Measurements from ENCODE around the gene FAM76A.
"Not testable (repeated sequence)": the region's sequence is repeated elsewhere in the genome, so short reads cannot be mapped to it uniquely, and the experiment has no call there.

Gene FAM76A

DNA sequence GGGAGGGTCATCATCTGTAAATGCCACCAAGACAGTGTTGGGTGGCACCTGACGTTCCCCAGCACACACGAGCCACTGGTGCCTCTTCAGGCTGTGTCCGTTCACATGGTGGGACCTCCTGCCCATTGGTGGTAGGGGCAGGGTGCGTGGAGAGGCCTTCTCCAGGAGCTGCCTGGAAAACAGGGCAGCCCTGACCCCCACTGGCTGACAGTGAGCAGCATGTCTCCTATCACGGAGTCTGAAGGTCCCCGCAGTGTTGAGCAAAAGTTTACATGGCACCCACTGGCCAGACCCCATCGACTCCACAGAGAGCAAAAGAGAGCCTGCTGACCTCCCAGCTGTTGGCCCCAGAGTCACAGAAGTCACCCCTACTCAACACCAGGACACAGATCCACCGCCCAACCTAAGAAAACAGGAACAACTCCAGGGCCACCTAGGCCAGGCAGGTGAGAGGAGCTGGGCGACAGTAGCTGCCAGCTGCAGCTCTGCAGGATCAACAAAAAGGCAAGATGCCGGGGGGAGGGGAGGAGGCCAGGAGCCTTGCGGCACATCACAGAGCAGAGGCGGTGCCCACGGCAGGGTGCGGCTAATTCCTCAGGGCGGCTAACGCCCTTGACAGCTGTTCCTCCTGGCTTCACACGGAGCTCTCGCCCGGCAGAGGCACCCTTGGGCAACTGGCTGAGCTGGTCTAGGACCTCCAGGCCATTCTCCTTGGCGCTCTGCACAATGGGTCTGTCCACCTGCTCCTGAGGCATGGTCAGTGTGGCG, 39.4 kb upstream of the FAM76A start:
- TF ChIP-seq, protein P1, sequence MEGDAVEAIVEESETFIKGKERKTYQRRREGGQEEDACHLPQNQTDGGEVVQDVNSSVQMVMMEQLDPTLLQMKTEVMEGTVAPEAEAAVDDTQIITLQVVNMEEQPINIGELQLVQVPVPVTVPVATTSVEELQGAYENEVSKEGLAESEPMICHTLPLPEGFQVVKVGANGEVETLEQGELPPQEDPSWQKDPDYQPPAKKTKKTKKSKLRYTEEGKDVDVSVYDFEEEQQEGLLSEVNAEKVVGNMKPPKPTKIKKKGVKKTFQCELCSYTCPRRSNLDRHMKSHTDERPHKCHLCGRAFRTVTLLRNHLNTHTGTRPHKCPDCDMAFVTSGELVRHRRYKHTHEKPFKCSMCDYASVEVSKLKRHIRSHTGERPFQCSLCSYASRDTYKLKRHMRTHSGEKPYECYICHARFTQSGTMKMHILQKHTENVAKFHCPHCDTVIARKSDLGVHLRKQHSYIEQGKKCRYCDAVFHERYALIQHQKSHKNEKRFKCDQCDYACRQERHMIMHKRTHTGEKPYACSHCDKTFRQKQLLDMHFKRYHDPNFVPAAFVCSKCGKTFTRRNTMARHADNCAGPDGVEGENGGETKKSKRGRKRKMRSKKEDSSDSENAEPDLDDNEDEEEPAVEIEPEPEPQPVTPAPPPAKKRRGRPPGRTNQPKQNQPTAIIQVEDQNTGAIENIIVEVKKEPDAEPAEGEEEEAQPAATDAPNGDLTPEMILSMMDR (conservative IDR thresholded peaks at IDR 0.05; ENCODE audit: low read length), result no peak
- H3K4me3 ChIP-seq (ENCODE audit: low read length), result no peak overlapping the region
- DNase-seq (ENCODE audit: low read depth), result no peak

DNA sequence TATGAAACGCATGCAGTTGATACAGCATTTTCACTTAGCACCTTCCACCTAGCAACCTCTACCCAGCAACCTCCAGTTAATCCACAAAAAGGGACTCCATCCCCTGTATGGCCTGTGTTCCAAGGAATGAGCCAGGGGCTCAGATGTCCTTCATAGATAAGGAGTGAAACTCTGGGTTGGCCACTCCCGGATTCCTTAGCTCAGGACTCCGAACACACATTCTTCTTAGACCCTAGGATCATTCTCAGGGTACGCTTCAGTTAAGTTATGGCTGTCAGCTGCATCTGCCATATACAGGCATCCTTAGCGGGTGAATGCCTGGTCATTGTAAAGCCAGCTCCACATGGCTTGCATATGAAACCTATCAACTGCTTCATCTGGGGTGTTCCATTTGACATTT, 37.9 kb upstream of the FAM76A start:
- TF ChIP-seq, protein P1 (conservative IDR thresholded peaks at IDR 0.05; ENCODE audit: low read length), result no peak
- DNase-seq (ENCODE audit: low read depth), result no peak
- no peak overlapping the region for H3K4me3 ChIP-seq (ENCODE audit: low read length)

DNA sequence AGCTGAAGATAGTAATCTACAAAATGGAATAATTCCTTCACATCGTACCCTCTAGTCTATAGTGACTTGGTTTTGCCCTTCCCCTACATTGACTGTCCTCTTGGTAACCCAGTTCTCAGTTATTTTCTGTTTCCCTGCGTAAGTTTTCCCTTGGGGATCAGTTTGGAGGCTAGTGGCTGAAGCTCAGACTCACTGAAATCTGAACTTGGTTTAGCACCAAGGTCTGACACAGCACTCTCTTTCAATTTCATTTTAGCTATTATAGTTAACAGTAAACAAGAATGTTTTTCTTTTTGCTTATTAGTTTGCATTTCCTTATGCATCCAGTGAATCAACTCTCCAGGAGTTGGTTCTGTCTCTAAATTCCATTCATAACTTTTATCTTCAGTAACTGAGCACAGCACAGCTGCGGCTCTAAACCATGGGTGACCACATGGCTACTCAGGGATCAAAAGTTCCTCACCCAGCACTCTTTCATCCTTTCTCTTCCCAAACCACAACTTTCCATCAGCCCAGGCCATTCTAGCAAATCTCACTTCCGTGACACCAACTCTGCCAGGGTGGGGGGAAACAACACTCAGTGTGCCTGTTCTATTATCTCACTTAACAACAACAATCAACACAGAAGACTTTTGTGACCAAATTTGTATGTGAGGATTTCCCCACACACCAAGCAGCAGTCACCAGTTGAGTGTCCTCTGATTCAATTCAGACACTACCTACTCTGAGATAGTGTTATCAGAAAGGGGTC, 36.2 kb upstream of the FAM76A start:
- peak; percentile 76 for DNase-seq (ENCODE audit: low read depth)
- H3K4me3 ChIP-seq (ENCODE audit: low read length), result peak overlapping the region; percentile 2; the same call in 1 of the 2 replicates
- TF ChIP-seq, protein P1 (conservative IDR thresholded peaks at IDR 0.05; ENCODE audit: low read length), result no peak

DNA sequence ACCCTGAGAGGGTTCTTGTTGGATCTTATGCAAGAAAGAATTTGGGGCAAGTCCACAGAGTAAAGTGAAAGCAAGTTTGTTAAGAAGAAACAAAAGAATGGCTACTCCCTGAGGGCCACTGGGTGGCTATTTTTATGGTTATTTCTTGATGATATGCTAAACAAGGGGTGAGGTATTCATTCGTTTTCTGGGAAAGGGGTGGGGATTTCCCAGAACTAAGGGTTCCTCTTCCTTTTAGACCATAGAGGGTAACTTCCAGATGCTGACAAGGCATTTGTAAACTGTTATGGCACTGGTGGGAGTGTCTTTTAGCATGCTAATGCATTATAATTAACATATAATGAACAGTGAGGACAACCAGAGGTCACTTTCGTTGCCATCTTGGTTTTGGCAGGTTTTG, 35.6 kb upstream of the FAM76A start:
- TF ChIP-seq, protein P1 (conservative IDR thresholded peaks at IDR 0.05; ENCODE audit: low read length), result no peak
- H3K4me3 ChIP-seq (ENCODE audit: low read length), result no peak overlapping the region
- no peak for DNase-seq (ENCODE audit: low read depth)

DNA sequence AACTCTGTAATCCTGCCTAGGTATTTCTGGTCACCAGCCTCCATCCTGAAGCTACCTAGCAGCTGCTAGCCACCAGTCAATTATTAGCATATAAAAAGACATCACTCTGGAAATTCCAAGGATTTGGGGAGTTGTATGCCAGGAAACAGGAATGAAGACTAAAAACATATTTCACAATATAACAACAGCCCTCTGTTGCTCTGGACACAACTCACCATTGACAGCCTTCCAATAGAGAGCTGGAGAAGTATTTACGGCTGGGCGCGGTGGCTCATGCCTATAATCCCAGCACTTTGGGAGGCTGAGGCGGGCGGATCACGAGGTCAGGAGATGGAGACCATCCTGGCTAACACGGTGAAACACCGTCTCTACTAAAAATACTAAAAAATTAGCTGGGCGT, 28.9 kb upstream of the FAM76A start:
- H3K4me3 ChIP-seq (ENCODE audit: low read length), result not testable (repeated sequence)
- DNase-seq (ENCODE audit: low read depth), result peak; percentile 13

DNA sequence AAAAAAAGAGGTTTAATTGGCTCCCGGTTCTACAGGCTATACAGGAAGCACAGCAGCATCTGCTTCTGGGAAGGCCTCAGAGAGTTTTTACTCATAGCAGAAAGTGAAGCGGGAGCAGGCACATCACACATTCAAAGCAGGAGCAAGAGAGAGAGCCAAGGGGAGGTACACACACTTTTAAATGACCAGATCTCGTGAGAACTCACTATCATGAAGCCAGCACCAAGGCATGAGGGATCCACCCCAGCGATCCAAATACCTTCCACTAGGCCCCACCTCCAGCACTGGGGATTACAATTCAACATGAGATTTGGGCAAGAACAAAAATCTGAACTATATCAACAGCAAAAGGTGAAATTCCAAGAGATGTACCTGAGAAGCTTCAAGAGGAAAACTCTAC, 20.8 kb upstream of the FAM76A start:
- H3K4me3 ChIP-seq (ENCODE audit: low read length), result no peak overlapping the region
- DNase-seq (ENCODE audit: low read depth), result no peak
- TF ChIP-seq, protein P1 (conservative IDR thresholded peaks at IDR 0.05; ENCODE audit: low read length), result no peak

DNA sequence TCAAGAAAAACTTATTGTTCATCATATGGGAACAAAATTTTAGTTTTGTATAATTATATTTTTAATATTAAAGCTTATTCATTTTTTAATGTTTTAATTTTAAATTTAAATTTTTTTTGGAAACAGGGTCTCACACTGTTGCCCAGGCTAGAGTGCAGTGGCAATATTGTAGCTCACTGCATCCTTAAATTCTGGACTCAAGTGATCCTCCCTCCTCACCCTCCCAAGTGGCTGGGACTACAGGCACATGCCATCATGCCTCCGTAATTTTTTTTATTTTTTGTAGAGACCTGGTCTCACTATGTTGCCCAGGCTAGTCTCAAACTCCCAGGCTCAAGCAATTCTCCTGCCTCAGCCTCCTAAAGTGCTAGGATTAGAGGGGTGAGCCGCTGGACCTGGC, 20.2 kb upstream of the FAM76A start:
- TF ChIP-seq, protein P1 (conservative IDR thresholded peaks at IDR 0.05; ENCODE audit: low read length), result no peak
- DNase-seq (ENCODE audit: low read depth), result no peak

More for the DNA sequence above, 20.2 kb upstream of the FAM76A start:
- H3K4me3 ChIP-seq (ENCODE audit: low read length), result no peak overlapping the region
